Limb (tissue), 2 donors: ENCODE measurements around the gene PDE4A.
"Not testable (repeated sequence)": the region's sequence is repeated elsewhere in the genome, so short reads cannot be mapped to it uniquely, and the experiment has no call there.

Experiments
- DNase-seq, 2 donors: peaks; one replicate each; pipeline ENCODE4 v3.0.0-alpha.2; 2016; ENCODE audit errors: extremely low spot score in 2 of 2

PDE4A gene

GRCh38 chr19:10461047-10461949 lies 41.0 kb downstream of the PDE4A start:
- DNase-seq: peak; percentile 78 to 96

DNA sequence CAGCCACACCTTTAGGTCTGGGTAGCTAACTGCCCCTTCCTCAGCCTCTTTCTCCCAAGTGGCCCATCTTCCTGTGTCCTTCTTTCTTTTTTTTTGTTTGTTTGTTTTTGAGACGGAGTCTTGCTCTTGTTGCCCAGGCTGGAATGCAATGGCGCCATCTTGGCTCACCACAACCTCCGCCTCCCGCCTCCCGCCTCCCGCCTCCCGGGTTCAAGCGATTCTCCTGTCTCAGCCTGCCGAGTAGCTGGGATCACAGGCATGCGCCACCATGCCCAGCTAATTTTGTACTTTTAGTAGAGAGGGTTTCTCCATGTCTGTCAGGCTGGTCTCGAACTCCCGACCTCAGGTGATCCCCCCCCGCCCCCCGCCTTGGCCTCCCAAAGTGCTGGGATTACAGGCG lies 41.7 kb downstream of the PDE4A start:
- not testable (repeated sequence) for DNase-seq

DNA sequence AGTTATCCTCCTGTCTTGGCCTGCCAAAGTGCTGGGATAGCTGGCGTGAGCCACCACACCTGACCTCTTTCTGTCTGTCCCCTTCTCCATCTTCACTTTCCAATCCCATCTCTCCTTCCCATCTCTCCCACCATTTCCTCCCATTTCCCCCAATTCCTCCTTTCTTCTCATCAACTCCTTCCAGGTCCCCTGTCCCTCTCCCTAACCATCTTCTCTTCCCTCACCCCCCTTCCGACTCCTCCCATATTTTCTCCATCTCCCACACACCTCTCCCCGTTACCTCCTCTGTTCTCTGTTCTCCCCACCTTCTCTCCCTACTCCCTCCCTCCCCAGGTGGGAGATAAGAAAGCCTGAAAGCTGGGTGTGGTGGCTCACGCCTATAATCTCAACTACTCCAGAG lies 42.2 kb downstream of the PDE4A start:
- DNase-seq: no peak

DNA sequence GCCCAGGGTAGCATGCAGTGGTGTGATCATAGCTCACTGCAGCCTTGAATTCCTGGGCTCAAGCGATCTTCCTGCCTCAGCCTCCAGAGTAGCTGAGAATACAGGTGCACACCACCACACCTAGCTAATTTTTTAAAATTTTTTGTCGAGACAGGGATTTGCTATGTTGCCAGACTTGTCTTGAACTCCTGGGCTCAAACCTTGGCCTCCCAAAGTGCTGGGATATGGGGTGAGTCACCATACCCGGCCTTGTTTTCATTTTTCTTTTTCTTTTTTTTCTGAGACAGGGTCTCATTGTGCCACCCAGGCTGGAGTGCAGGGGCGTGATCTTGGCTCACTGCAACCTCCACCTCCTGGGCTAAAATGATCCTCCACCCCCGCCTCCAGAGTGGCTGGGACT lies 44.1 kb downstream of the PDE4A start:
- DNase-seq: no peak

GRCh38 chr19:10467104-10467706 lies 46.9 kb downstream of the PDE4A start:
- DNase-seq: no peak

GRCh38 chr19:10468133-10468532 lies 47.8 kb downstream of the PDE4A start:
- DNase-seq: no peak

GRCh38 chr19:10471909-10472308 lies 51.6 kb downstream of the PDE4A start:
- DNase-seq: no peak

GRCh38 chr19:10473192-10473591 lies 52.9 kb downstream of the PDE4A start:
- DNase-seq: no peak

GRCh38 chr19:10474962-10475451 lies 54.7 kb downstream of the PDE4A start:
- no peak for DNase-seq

GRCh38 chr19:10478476-10478875 lies 58.1 kb downstream of the PDE4A start:
- no peak for DNase-seq

DNA sequence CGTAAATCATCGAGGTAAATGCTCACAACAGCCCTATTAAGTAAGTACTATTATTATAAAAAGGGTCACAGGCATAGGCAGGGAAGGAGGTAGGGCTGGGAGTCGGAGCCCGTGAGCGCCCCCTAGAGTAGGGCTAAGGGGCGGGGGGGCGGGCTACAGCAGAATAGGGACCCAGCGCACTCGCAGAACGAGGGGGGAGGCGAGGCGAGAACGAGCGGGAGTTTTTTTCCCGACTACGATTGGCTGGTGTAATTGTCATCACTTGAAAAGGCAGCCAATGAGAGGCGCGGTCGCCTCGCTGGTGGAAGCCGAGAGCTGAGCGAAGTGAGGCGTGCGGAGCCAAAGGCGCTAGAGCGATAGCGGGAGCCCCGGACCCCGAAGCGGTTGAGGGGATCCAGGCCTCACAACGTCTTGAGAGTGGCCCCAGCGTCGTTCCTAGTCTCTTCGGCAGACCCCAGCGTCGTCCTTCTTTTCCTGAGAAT lies 58.6 kb downstream of the PDE4A start:
- DNase-seq: peak; percentile 79 to 87

GRCh38 chr19:10486551-10486950 lies 66.2 kb downstream of the PDE4A start:
- DNase-seq: no peak

DNA sequence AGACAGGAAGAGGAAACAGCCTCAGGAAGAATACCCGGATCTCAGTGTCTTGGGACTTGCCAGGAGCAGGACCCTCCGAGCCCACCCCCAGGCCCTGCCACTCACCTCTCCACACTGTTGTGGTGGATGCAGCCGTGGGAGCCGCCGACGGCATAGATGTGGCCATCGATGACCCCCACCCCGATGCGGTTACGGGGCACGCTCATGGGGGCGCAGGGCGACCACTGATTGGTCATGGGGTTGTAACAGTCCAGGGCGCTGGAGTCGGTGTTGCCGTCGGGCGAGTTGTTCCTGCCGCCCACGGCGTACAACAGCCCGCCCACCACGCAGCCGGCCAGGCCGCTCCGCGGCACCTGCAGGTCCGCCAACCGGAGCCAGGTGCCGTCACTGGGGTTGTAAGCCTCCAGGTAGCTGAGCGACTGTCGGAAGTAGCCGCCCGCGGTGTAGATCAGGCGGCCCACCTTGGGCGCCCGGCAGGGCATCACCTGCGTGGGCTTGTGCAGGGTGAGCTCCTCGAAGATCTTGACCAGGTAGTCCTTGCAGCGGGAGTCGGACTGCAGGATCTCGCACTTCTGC lies 71.2 kb downstream of the PDE4A start:
- no peak for DNase-seq

GRCh38 chr19:10497371-10497770 lies 77.0 kb downstream of the PDE4A start:
- no peak for DNase-seq

GRCh38 chr19:10499550-10500246 lies 79.4 kb downstream of the PDE4A start:
- DNase-seq: no peak

DNA sequence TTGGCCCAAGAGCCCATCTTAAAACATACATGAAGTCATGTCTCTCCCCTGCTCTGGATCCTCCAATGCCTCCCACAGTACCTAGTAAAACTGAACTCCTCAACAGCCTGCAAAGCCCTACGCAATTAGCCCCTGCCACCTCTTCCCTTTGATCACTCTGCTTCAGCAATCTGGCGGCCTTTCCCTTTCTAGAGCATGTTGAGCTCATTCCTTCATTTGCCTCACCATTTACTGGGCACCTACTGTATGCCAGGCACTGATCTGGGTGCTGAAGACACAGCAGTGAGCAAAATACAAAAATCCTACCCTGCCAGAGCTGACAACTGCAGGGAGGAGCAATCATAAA lies 79.9 kb downstream of the PDE4A start:
- DNase-seq: no peak

GRCh38 chr19:10501971-10502523 lies 81.7 kb downstream of the PDE4A start:
- DNase-seq: peak in 1 of 2 donors; percentile 69

DNA sequence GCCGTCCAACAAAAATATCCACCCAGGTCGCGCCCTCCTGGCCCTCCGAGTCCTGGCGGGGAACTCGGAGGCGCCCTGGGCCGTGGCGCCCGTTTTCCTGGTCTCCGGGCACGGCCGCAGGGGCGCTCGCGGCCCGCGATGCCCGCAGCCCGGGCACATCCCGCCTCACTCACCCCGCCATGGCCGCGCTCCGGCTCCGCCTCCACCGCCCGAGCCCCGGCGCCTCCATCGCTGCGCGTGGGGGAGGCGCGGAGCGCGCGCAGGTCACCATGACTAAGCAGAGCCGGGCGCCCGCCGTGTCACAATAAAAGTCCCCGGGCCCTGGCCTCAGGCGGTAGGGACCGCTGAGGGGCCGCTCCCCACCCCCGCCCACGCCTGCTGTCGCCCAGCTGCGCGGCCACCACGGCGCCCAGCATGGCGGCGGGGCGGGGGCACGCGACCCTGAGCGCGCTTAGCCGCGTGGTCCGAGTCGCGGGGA lies 82.2 kb downstream of the PDE4A start:
- DNase-seq: peak; percentile 90 to 93

DNA sequence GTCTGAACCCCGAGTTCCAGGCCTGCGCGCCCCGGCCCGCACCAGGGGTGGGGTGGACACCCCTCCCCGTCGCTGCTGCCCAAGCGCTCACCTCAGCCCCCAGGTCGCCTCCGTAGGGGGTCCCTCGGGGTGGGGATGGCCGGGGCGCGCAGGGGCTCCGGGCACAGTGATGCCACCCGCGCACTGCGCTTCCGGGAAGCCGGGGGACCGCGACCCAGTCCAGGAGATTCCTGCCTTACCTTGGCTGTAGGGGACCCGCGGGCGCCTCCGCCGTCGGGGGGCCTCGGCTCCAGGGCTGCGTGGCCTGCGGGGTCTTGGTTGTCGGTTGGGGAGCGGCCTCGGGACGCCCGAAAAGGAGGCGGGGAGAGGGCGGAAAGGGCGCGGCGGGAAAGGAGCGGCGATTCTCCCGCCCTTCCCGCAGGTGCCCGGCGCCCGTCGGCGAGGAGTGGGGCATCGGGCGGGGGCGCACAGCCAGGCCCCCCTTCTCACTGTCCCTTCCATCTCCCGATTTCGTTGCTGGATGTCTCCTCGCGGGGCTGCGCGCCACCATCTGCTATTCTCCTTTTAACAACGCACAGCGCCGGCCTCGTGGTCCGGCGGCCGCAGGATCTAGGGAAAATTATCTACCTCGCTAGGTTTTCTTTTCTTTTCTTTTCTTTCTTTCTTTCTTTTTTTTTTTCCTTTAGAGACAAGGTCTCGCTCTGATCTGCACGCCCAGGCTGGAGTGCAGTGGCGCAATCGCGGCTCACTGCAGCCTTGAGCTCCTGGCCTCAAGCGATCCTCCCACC lies 82.9 kb downstream of the PDE4A start, which contains the start of gene KEAP1:
Gene KEAP1 (minus strand): TSS at position 355 of the 788 bp plus-strand sequence. CDS start 3,323 bp downstream, outside the sequence.
- peak; percentile 25 to 77 for DNase-seq

- peak in 1 of 2 donors; percentile 73 for DNase-seq
Observed at GRCh38 chr19:10505583-10506229, 85.4 kb downstream of the PDE4A start.
